Mononuclear cell (primary cell): ENCODE measurements around the gene DPEP3. TPM values are rescaled to one million over a fixed set of nuclear protein-coding genes. Genes with fewer than 3 reads are reported as not detected.
A peak's percentile ranks its signal among the peaks of the same experiment; 100 is the strongest.
"Not testable (repeated sequence)": the region's sequence is repeated elsewhere in the genome, so short reads cannot be mapped to it uniquely, and the experiment has no call there.

Source experiments
- H3K27me3 ChIP-seq: 2 replicates; pipeline ENCODE4 v1.6.0; 2011; ENCODE audit warnings: low read length, control low read depth; ENCODE audit not compliant: insufficient read depth
- H3K4me1 ChIP-seq: 2 replicates; pipeline ENCODE4 v1.5.1; 2011; ENCODE audit warnings: mild to moderate bottlenecking, low read length, control low read depth; ENCODE audit not compliant: insufficient read depth
- H3K4me3 ChIP-seq: 2 replicates; pipeline ENCODE4 v1.5.1; 2011; ENCODE audit warnings: mild to moderate bottlenecking, low read length, moderate library complexity
- H3K9me3 ChIP-seq: 2 replicates; pipeline ENCODE4 v1.5.1; 2011; ENCODE audit warnings: low read depth, mild to moderate bottlenecking, control low read depth, low read length
- total RNA-seq: library from RNA; depleted of rRNA; stranded (reverse); fragments of >200 nt; gene quantifications from one replicate; pipeline ENCODE4 v1.2.3, GENCODE V29; 2012

DPEP3 gene
- 0.21 TPM for total RNA-seq

- Histone ChIP-seq H3K4me3 (no peak within 1 kb of the TSS), H3K9me3 (no peaks in the 10 kb centered on the region), H3K4me1 (peaks cover 20% of the 10 kb centered on the region), H3K27me3 (no peaks in the 10 kb centered on the region)
These were observed at the start of gene DPEP3 for GRCh38 chr16:67979955-67980678. DPEP3 (minus strand) TSS chr16:67980499; CDS start chr16:67980380, 119 bp downstream.

GRCh38 chr16:68028996-68029395, 48.7 kb upstream of the DPEP3 start:
- H3K27me3 ChIP-seq = no peaks in the 10 kb centered on the region
- no peak overlapping the region for H3K4me3 ChIP-seq
- H3K9me3 ChIP-seq = no peaks in the 10 kb centered on the region
- H3K4me1 ChIP-seq = peaks cover 8% of the 10 kb centered on the region

GRCh38 chr16:68022728-68023537, 42.6 kb upstream of the DPEP3 start, which contains the start of the genes DDX28 and DUS2:
DDX28 (minus strand) TSS chr16:68023232; CDS start chr16:68023202, 30 bp downstream.
DUS2 (plus strand) TSS chr16:68023284; CDS start chr16:68038024, 14,740 bp downstream.
- peak within 1 kb of the TSS; percentile 90 for H3K4me3 ChIP-seq
- H3K9me3 ChIP-seq = no peaks in the 10 kb centered on the region
- H3K27me3 ChIP-seq = no peaks in the 10 kb centered on the region
- H3K4me1 ChIP-seq = peaks cover 35% of the 10 kb centered on the region

GRCh38 chr16:68022278-68022727, 42.0 kb upstream of the DPEP3 start:
- Histone ChIP-seq H3K4me1 (peaks cover 35% of the 10 kb centered on the region), H3K27me3 (no peaks in the 10 kb centered on the region), H3K9me3 (no peaks in the 10 kb centered on the region), H3K4me3 (peak overlapping the region; percentile 90)

GRCh38 chr16:68021490-68021889, 41.2 kb upstream of the DPEP3 start:
- Histone ChIP-seq H3K27me3 (no peaks in the 10 kb centered on the region), H3K9me3 (no peaks in the 10 kb centered on the region), H3K4me1 (peaks cover 35% of the 10 kb centered on the region), H3K4me3 (no peak overlapping the region)

- Histone ChIP-seq H3K4me3 (no peak overlapping the region), H3K4me1 (peaks cover 31% of the 10 kb centered on the region), H3K27me3 (no peaks in the 10 kb centered on the region), H3K9me3 (no peaks in the 10 kb centered on the region)
These were observed 38.9 kb upstream of the DPEP3 start for GRCh38 chr16:68019167-68019680.

- H3K4me1 ChIP-seq = peaks cover 20% of the 10 kb centered on the region
- no peaks in the 10 kb centered on the region for H3K27me3 ChIP-seq
- no peak within 1 kb of the TSS for H3K4me3 ChIP-seq
- H3K9me3 ChIP-seq = no peaks in the 10 kb centered on the region
These were observed 35.4 kb upstream of the DPEP3 start, which contains the start of gene DPEP2NB for GRCh38 chr16:68015681-68016080. DPEP2NB (minus strand) TSS chr16:68015911; CDS start chr16:68015770, 141 bp downstream.

GRCh38 chr16:68013440-68013839, 33.1 kb upstream of the DPEP3 start:
- H3K4me3 ChIP-seq = no peak overlapping the region
- H3K9me3 ChIP-seq = no peaks in the 10 kb centered on the region
- no peaks in the 10 kb centered on the region for H3K27me3 ChIP-seq
- H3K4me1 ChIP-seq = peaks cover 27% of the 10 kb centered on the region

GRCh38 chr16:68009872-68010271, 29.6 kb upstream of the DPEP3 start:
- H3K9me3 ChIP-seq, H3K4me3 ChIP-seq, H3K27me3 ChIP-seq: not testable (repeated sequence)
- H3K4me1 ChIP-seq = peaks cover 56% of the 10 kb centered on the region

- Histone ChIP-seq H3K4me1 (peaks cover 61% of the 10 kb centered on the region), H3K4me3 (no peak overlapping the region), H3K27me3 (no peaks in the 10 kb centered on the region), H3K9me3 (no peaks in the 10 kb centered on the region)
These were observed 28.9 kb upstream of the DPEP3 start for GRCh38 chr16:68009157-68009735.

GRCh38 chr16:68005786-68006286, 25.5 kb upstream of the DPEP3 start:
- peaks cover 54% of the 10 kb centered on the region for H3K4me1 ChIP-seq
- H3K4me3 ChIP-seq = no peak overlapping the region

GRCh38 chr16:68005211-68005610, 24.9 kb upstream of the DPEP3 start:
- H3K27me3 ChIP-seq = no peaks in the 10 kb centered on the region
- no peaks in the 10 kb centered on the region for H3K9me3 ChIP-seq
- peaks cover 60% of the 10 kb centered on the region for H3K4me1 ChIP-seq
- H3K4me3 ChIP-seq = no peak overlapping the region

More at GRCh38 chr16:68005786-68006286, 25.5 kb upstream of the DPEP3 start:
- no peaks in the 10 kb centered on the region for H3K27me3 ChIP-seq
- no peaks in the 10 kb centered on the region for H3K9me3 ChIP-seq

- Histone ChIP-seq H3K4me1 (peaks cover 73% of the 10 kb centered on the region), H3K4me3 (no peak overlapping the region), H3K27me3 (no peaks in the 10 kb centered on the region), H3K9me3 (no peaks in the 10 kb centered on the region)
These were observed 22.7 kb upstream of the DPEP3 start for GRCh38 chr16:68003031-68003430.

GRCh38 chr16:68000450-68000849, 20.2 kb upstream of the DPEP3 start:
- no peaks in the 10 kb centered on the region for H3K27me3 ChIP-seq
- H3K4me1 ChIP-seq = peaks cover 74% of the 10 kb centered on the region
- H3K9me3 ChIP-seq = no peaks in the 10 kb centered on the region
- peak overlapping the region; percentile 41 for H3K4me3 ChIP-seq
